Activated CD4-positive, alpha-beta T cell treated with anti-CD3 and anti-CD28 coated beads, Interleukin-10, Interleukin-2, amounts not matched to agents 100 ng/mL and 50 ng/mL, durations not matched to agents 16 hours and 8 hours (primary cell): Measurements from ENCODE around the gene PTPN9.
"Not testable (repeated sequence)": the region's sequence is repeated elsewhere in the genome, so short reads cannot be mapped to it uniquely, and the experiment has no call there.

Source experiments
- DNase-seq: peaks from one replicate; pipeline ENCODE4 v3.0.0-alpha.2; 2020

Gene PTPN9

DNA sequence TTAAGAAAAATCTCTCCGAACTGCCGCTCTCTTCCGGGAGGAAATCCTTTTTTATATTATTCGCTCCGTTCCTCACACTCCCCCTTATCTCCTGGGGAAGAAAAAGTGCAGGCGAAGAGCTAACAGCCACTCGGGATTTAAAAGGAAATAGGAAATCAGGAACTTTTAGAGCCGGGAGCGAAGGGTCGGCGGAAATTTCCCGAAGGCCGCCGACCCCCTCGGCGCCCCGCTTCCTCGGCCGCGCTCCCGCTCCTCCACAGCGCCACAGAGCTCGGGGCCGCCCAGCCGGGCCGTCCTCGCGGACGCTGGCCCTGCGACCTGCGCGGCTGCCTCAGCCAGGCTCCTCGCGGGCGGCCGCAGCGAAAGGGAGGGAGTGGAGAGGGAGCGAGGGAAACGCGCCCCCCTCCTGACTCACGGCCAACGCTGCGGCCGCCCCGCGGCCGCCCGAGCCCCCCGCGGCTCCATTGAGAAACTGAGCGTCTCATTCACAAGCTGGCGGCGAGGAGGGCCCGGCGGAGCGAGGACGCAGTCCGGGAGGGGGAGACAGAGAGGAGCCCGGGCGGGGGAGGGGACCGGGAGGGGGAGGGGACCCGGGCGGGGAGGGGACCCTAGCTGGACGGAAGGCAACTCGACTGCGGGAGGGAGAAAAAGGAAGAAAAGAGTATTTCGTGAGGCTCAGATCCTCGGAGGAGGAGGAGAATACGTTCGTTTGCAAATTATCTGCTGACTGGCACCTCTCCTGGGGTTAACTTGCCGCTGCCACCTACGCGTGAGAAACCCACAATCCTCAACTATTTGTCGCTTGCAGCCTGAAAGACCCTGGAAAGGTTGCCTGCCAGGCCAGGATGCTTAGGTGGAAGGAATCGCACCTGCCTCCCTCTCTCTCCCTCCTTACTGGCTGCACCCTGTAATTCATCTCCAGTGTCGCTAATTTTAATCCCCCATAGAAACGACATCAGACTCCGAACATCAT, at the start of gene PTPN9:
Gene PTPN9, minus strand, starts transcription at position 368 of the 973 bp plus-strand sequence. CDS start 539 bp downstream, outside the sequence.
- peak; percentile 84 for DNase-seq

DNA sequence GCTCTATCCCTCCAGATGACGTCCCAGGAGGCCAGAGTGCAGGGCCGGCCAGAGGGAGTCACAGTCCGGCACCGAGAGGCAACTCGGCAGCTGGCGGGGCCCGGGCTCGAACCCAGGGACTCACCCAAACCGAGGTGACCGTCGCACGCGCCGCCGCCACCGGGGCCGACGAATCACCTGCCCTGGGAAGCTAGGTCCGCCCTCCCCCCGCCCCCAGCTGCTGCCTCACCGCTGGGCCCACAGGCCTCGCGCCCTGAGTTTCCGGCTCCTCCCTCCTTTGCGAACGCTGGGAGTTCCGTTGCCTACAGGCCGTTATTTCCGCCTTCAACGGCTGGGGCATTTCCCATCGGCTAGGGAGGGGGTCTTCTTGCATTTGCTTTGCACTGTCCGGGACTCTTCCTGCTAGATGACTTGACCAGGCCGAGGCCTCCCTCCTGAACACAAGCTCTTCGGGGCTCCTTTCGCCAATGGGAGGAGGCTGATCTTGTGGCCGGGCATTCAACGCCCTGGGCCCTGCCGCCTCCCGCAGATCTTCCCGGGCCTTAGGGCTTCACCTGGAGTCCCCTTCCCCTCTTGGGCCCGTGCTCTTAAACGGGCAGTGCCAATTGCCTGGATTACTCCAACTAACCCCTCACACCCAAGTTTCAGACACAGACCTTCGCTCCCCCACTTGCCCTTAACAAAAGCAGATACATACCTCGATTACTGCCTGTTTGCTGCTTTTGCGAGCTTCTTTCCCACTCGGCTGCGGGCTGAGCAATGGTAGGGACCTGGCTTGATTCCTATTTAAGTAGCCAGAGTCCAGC, 46.6 kb upstream of the PTPN9 start, which contains the start of gene SNUPN:
Gene SNUPN, minus strand, starts transcription at position 184 of the 806 bp plus-strand sequence. CDS start 4,674 bp downstream, outside the sequence.
- peak; percentile 97 for DNase-seq

DNA sequence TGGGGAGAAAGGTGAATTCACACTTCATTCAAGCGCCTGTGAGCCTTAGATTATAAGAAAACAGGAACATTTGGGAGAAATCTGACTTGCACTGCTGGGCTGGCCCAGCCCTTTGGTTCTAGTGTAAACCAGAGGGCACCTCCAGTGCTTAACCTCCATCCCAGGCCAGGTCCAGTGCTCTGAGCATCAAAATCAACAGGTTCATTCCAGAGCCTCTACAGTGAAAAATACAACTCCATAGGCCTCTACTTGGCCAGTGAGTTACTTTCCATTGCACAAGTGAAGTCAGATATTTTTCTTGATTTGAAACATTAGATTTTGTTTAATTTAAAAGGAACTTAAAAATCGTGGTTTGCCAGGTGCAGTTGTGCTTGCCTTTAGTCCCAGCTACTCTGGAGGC, 43.4 kb upstream of the PTPN9 start:
- no peak for DNase-seq

DNA sequence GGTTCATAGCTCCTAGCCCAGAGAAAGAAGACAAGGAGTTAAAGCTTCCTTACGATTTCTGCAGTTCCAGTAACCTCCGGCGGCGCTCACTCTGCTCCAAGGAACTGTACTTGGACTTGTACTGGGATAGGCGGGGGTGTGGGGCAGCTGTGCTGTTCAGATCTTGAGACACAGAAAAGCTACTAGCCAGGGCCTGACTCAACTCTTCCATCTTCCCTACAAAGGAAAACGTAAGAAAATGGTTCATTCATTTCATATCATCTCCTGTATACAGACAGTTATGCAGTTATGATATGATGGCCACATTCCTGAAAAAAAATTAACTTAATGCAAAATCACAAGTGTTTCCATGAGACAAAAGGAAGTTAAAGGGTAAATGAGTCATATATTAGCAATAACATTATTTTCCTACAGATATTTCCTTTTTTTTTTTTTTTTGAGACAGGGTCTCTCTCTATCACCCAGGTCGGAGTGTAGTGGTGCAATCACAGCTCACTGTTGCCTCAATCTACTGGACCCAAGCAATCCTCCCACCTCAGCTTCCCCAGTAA, 41.8 kb upstream of the PTPN9 start:
- no peak for DNase-seq

DNA sequence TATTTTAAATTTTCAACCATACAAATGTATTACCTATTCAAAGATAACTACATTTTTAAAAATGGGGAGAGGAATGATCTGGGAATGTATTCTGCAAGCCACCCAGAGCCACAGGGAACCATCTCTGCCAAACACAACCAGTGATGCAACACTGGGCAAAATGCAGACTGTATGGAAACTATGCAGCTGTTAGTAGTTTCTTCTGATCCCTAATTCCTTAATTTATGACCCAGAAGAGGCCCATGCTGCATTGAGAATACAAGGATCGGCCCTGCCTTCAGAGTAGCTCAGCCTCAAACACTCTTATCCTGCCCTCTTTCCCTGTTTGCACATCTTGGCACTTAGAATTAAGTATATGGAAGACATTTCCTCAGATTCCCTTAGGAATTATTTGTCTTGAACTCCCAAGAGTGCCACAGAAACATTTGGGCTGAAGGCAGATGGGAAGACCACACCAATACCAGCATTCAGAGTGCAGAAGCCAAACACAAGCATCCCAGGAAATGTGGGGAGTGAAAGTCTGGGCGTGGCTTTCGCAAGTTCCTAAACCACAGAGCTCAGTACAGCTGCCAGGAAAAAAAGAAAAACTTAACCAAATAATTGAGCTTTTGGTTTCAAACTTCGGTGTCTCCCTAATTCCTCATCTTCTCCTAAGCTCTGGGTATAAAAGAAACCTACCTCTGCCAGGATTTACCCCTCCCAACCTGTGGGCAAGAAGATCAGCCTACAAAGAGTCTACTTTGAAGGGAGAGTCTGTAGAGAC, 41.1 kb upstream of the PTPN9 start:
- DNase-seq: no peak

DNA sequence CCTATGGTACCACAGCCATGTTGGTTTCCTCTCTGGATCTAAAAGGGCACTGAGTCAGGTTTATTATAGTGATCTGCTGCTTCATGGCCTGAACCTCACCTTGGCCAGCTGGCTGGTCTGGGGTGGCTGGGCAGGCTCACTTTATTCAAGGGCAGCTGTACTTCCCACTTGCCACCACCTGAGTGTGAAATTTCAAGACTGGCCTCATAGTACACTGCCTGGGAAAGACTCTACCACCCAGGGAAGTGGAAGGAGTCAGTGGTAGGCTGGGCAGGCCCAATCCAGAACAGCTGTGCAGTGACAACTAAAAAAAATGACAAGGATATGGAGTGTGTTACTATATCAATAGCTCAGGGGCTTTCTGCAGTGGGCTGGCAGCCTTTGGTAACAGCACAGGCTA, 37.7 kb upstream of the PTPN9 start:
- no peak for DNase-seq

DNA sequence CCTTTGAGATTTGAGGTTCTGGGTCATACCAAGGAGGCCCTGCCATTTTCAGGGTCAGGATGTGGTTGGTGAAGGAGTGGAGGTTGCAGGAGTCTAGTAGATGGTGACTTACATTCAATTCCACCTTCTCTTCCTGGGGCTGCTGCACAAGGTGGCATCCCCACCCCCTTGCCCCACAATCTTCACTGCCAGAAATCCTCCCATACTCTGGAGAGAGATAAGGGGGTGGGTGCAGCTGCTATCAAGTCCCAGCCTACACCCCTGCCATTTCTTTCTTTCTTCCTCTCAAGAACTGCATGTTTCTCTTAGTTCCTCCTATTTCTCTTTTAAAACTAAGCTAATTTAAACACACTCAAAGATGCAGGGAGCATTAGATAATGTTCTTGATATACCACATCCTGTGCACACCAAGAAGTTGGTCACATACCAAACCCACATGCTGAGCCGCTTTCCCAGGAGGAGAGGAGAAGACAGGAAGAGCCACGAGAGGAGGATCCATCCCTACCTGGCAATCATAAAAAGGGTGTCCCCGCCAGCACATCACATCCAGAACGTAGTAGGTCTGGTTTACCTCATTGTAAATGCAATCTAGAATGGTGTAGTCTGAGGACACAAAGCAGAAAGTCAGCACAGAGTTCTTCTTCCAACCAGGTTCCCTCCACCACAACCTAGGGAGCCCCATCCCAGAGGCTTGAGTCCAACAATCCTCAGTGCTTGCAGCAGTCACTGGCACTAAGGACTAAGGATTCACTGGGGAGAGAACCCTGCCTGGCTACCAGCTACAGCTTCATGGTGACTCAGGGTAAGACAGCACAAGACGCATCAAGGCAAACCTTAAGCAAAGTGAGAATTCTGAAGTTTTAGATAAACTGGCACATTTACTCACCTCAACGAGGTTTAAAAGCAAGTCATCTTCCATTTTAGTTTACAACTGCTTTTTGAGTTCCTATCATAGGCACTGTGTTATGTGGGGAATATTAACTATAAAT, 27.9 kb upstream of the PTPN9 start:
- DNase-seq: peak; percentile 43

DNA sequence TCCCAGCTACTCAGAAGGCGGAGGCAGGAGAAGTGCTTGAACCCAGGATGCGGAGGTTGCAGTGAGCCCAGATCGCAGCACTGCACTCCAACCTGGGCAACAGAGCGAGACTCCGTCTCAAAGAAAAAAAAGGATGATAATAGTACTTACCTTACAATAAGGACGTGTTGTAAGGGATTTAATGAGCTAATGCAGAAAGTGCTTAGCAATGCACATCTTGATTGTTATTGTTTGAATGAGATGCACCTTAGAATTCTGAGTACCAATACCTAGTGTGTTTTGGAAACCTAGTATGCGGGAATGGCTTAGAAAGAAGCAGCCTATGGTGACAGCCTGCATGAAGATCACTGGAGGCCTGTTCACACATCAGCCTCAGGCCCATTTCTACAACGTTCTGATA, 26.9 kb upstream of the PTPN9 start:
- no peak for DNase-seq

DNA sequence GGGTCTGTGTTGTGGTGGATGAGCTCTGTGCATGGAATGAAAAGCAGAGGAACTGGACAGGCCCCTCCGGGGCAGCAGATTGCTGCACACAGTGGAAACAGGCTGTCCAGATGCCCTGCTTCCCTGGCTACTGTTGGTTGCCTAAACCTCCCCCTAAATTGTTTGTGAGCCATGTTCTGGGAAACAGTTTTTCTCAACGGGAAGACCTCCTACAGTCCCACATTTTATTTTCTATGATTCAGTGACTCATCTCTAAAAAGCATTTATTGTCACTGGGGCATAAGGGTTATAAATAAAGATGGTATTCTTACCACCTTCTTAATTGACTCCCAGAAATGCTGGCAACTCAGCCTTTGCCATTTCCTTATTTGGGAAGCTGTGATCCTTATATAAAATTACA, 20.3 kb upstream of the PTPN9 start:
- DNase-seq: no peak

DNA sequence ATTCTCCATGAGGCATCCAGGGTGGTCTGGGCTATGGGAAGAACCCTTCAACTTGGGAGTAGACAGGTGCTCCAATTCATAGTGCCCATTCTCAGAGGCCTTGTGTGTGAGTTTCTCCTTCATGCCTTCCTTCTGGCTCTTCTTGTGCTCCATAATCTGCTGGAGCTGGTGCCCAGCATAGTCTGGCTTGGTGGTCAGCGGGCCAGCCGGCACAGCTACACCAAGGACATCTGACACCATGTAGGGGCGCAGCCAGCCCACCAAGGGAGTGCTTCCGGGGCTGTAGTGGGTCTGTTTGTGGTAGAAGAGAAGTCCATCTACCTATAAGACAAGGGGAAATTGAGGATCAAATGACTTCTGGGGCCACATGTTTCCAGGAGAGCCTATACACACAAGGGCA, 19.2 kb upstream of the PTPN9 start:
- no peak for DNase-seq

DNA sequence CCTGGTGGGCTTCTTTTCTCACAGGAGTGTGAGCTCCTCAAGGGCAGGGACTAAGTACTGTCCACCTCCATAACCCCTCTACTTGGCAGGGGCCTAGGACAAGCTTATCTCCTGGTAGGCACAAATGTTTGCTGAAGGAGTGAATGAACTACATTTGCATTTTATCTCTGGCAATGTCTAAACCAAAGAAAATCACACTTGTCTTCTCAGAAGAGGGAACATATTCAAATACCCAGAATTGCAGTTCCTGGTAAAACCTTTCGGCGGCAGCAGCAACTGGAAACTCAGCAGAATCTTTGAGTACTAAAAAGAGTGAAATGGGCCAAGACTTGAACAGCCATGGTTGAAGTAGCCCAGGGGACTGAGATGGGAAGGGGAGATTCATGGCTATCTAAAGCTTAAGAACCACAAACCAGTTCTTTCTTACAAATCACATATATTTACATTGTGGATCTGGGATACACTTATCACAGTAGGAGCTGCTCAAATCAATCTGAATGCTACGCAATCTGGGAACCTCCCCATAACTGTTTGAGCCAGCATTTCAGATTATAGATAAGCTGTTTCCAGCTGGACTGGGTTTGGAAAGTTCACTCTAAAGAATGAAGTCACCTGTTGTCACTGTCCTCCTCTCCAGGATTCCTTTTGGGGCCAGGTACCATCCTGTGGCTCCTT, 18.7 kb upstream of the PTPN9 start:
- peak; percentile 70 for DNase-seq

DNA sequence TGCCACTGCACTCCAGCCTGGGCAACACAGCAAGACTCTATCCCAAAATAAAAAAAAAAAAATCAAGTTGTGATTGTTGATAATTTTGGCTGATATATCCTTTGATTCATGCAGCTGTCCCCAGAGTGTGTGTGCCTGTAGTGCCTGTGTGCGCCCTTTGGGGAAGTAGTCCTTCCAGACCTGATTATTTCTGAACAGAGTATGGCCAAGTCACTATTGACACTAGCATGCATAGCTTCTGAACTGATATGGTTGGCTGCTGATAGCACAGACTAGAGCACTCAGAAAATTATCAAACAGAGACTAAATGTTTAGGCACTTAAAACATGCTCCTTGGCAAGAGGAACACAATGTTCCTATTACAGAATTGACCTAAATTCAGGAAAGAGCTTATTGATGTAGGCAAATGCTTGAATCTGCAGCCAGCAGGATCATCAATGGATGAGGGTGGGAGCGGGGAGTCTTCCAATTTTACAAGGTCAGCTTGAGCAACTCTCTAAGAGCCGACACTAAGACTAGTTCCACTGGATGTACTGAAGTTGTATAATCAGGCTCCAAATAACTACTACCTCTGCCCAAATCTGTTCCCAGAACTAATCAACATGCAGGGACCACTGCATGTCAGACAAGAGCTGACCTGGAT, 17.7 kb upstream of the PTPN9 start:
- no peak for DNase-seq

DNA sequence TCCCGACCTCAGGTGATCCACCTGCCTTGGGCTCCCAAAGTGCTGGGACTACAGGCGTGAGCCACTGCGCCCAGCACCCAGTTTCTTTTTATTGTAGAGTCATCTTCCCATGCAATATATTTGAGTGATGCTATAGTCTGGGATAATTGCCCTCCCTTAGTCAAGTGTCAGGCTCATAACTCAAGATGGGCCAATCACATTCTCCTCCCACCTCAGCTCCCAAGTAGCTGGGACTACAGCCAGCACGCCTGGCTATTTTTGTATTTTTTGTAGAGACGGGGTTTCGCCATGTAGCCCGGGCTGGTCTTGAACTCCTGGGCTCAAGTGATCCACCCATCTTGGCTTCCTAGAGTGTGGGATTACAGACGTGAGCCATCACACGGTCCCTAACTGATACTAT, 15.2 kb upstream of the PTPN9 start:
- no peak for DNase-seq

DNA sequence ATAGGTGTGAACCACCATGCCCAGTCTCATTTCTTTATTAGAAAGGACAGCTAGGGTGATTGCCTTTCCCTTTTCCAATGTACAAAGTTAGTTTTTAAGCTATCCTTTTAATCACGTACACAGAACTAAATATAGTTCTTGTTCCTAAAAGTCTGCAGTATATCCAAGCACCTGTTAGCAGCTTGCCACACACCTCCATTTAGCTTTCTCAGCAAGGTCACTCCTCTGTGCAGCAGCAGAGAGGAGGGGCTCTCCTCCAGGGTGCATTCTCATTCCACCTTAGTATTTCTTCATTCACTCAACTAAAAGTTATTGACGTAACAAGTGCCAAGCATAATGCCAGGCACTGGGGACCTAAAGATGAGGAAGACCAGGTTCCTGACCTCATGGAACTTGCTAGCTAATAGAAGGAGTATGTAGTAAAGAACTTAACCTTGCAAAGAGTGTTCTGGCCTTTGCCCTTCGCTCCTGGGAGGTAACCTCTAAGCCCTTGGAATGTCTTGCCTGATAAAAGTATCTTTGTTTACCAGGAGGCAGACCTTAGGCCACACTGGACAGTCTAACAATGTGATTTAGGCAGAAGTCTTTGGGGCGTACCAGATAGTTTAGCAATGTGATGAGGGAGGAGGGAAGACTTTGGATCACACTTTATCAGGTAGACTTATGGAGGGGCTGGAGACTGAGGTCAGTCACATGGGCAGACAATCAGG, 12.7 kb upstream of the PTPN9 start:
- DNase-seq: no peak

DNA sequence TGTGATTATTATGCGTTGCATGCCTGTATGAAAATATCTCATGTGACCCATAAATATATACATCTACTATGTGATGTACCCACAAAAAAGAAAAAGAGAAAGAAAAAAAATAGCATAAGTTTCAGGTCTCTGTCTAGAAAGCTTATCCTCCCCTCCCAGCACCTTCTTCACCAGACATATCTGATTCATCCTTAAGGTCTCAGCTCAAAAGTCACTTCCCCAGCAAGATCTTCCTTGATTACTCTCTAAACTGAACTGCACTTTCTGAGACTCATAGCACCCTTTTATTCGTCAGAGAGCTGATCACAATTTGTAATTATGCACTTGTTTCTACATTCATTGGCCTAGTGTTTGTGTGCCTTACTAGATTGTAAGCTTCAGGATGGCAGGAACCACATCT, 11.1 kb upstream of the PTPN9 start:
- no peak for DNase-seq

DNA sequence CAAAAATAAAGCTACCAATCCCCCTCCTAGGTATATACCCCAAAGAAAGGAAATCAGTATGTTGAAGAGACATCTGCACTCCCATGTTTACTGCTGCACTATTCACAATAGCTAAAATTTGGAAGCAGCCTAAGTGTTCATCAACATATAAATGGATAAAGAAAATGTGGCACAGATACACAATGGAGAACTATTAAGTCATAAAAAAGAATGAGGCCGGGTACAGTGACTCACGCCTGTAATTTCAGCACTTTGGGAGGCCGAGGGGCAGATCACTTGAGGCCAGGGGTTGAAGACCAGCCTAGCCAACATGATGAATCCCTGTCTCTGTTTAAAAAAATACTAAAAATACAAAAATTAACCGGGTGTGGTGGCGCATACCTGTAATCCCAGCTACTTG, 10.0 kb upstream of the PTPN9 start:
- no peak for DNase-seq

DNA sequence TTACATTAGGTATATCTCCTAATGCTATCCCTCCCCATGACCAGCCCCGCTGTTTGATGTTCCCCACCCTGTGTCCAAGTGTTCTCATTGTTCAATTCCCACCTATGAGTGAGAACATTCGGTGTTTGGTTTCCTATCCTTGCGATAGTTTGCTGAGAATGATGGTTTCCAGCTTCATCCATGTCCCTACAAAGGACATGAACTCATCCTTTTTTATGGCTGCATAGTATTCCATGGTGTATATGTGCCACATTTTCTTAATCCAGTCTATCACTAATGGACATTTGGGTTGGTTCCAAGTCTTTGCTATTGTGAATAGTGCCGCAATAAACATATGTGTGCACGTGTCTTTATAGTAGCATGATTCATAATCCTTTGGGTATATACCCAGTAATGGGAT, 7.3 kb upstream of the PTPN9 start:
- DNase-seq: not testable (repeated sequence)

DNA sequence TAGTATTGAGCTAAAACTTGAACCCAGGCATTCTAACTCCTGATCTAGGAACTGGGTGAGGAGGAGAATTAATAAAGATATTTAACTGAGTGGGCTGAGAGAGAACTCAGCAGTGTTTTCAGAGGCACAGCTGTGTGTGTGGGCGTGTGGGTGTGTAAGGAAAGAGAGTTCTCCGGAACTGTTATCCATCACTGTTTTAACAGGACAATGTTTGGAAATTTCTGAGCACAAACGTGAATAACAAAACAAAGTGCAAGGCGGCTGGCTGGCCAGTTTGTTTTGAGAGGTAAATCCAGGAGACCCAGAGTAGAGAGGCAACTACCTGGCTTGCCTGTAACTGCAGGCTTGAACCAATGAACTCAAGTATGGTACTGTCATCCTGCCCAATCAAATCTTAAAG, 5.0 kb upstream of the PTPN9 start:
- no peak for DNase-seq

DNA sequence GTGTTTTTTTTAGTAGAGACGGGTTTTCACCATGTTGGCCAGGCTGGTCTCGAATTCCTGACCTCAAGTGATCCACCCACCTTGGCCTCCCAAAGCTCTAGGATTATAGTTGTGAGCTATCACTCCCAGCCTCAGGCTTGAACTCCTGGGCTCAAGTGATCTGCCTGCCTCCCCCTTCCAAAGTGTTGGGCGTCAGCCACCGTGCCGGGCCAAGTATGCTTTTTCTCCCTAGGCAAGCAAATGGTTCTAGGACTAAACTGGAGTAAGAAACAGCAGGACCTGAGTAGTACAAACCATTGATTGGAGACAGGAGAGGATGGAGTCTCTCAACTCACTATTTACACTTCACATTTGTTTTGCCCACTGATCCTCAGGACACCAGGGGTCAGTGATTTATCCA, 4.6 kb upstream of the PTPN9 start:
- no peak for DNase-seq

DNA sequence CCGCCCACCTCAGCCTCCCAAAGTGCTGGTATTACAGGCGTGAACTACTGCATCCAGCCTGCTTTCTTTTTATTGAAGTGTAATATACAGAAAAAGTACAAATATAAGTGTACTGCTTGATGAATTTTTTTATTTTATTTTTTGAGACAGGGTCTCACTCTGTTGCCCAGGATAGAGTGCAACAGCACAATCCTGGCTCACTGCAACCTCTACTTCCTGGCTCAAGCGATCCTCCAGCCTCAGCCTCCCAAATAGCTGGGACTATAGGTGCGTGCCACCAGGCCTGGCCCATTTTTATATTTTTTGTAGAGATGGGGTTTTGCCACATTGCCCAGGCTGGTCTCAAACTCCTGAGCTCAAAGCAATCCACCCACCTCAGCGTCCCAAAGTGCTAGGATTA, 3.8 kb upstream of the PTPN9 start:
- DNase-seq: not testable (repeated sequence)
